HG02642 (cell line): Measurements from ENCODE around the gene KLHDC9.

Source experiments
- ATAC-seq: cut with Tn5 transposase; IDR thresholded peaks from one replicate; pipeline ENCODE4 v1.9.1; 2021; ENCODE audit warnings: mild to moderate bottlenecking; ENCODE audit not compliant: unreplicated experiment, poor library complexity

Gene KLHDC9

GRCh38 chr1:161074676-161075368 is 23.3 kb upstream of the KLHDC9 start:
- ATAC-seq = no peak

GRCh38 chr1:161076410-161076809 is 21.8 kb upstream of the KLHDC9 start:
- ATAC-seq = no peak

- no peak for ATAC-seq
Observed at GRCh38 chr1:161077426-161077825, 20.7 kb upstream of the KLHDC9 start.

GRCh38 chr1:161079436-161080110 is 18.6 kb upstream of the KLHDC9 start:
- ATAC-seq = no peak

GRCh38 chr1:161080441-161081405 is 17.4 kb upstream of the KLHDC9 start:
- no peak for ATAC-seq

GRCh38 chr1:161081519-161081918 is 16.6 kb upstream of the KLHDC9 start:
- no peak for ATAC-seq

- no peak for ATAC-seq
Observed at GRCh38 chr1:161082483-161082882, 15.7 kb upstream of the KLHDC9 start.

GRCh38 chr1:161082996-161083747 is 15.0 kb upstream of the KLHDC9 start:
- no peak for ATAC-seq

- no peak for ATAC-seq
Observed at GRCh38 chr1:161083748-161084596, 14.2 kb upstream of the KLHDC9 start.

GRCh38 chr1:161084597-161084988 is 13.6 kb upstream of the KLHDC9 start:
- ATAC-seq = no peak

GRCh38 chr1:161085165-161085564 is 13.0 kb upstream of the KLHDC9 start:
- no peak for ATAC-seq

GRCh38 chr1:161086457-161086856 is 11.7 kb upstream of the KLHDC9 start:
- no peak for ATAC-seq

- ATAC-seq = no peak
Observed at GRCh38 chr1:161088587-161089110, 9.5 kb upstream of the KLHDC9 start.

- no peak for ATAC-seq
Observed at GRCh38 chr1:161089251-161089924, 8.8 kb upstream of the KLHDC9 start, which contains the start of gene NECTIN4. Gene NECTIN4, minus strand, starts transcription at chr1:161089558. Its CDS starts 262 bp downstream, at chr1:161089296.

GRCh38 chr1:161089938-161090337 is 8.2 kb upstream of the KLHDC9 start:
- ATAC-seq = no peak

GRCh38 chr1:161090617-161091016 is 7.5 kb upstream of the KLHDC9 start:
- no peak for ATAC-seq

GRCh38 chr1:161091093-161091492 is 7.1 kb upstream of the KLHDC9 start:
- ATAC-seq = no peak

- no peak for ATAC-seq
Observed at GRCh38 chr1:161091796-161092507, 6.2 kb upstream of the KLHDC9 start.
